Measurements from ENCODE around the gene NR6A1.
A peak's percentile ranks its signal among the peaks of the same experiment; 100 is the strongest.
"Not testable (repeated sequence)": the region's sequence is repeated elsewhere in the genome, so short reads cannot be mapped to it uniquely, and the experiment has no call there.

NR6A1 gene

DNA sequence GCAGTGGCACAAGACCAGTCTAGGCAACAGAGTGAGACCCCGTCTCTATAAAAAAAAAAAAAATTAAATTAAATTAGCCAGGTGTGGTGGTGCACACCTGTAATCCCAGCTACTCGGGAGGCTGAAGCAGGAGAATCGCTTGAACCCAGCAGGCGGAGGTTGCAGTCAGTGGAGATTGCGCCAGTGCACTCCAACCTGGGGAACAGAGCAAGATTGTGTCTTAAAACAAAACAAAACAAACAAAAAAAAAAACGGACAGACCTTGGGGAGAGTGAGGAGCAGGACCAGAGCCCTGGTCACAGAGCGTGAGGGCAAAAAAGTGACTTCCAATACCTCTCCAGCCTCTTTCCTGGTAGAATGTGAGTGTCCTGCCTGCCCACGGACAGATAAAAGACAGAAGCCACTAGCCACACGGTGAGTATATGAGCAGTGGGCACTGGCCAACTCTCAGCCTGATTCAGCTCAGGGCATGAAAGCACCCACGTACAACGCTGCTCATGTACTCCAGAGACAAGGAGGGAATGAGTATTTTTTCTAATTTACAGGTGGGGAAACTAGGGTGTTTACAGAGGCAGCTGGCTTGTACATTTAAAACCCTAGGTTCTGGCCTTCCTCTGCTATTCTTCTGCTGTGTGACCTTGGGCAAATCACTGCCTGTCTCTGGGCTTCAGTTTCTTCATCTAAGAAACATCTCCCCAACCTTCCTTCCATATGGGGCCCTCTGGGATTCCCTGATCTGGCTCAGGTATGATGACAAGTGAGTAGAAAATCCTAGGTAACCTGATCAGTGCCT lies 7.7 kb upstream of the NR6A1 start:
- no peak for DNase-seq

DNA sequence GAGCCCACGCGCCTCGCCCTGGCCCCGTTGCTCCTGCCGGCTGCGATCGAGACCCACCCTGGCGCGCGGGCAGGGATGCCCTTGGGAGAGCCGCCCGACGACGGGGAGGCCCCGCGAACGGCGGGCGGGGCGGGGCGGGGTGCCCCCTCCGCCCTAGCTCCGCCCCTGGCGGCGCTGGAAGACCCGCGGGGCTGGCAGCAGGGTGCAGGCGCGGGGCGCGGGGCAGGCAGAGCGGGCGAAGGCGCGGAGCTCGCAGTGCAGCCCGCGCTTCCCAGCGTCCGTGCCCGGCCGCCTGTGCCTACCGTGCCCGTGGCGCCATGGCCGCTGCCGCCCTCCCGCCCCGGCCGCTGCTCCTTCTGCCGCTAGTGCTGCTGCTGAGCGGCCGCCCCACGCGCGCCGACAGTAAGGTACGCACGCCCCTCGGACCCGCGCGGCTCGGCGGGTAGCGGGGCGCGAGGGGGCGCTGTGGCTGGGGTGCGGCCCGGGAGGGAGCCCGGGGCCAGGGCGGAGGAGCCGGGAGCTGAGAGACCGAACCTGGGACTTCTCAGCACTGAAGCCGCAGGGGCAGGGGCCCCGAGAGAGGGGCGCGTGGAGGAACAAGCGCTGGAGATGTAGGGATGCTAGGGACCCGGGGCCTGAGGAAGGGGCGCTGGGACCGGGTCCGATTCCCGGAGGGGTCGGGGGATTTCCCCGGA lies 6.0 kb upstream of the NR6A1 start, which contains the start of gene OLFML2A:
Gene OLFML2A (plus strand): TSS at position 180 of the 695 bp plus-strand sequence. CDS start 138 bp downstream, at position 318.
- no peak for DNase-seq

DNA sequence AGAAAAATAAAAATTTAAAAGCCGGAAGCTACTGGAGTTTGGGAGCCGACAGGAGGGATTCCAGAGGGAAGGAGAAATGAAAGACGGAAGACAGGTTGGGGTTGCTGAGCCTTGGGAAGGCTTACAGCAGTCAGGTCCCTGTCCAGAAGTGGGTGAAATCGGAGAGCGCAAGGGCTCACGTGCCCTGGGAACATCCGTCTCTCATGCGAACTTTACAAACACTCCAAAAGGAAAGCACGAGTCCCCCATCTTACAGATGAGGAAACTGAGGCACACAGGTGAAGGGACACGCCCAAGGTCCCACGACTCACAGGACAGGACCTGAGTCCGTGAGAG lies 5.5 kb upstream of the NR6A1 start:
- DNase-seq, result no peak

DNA sequence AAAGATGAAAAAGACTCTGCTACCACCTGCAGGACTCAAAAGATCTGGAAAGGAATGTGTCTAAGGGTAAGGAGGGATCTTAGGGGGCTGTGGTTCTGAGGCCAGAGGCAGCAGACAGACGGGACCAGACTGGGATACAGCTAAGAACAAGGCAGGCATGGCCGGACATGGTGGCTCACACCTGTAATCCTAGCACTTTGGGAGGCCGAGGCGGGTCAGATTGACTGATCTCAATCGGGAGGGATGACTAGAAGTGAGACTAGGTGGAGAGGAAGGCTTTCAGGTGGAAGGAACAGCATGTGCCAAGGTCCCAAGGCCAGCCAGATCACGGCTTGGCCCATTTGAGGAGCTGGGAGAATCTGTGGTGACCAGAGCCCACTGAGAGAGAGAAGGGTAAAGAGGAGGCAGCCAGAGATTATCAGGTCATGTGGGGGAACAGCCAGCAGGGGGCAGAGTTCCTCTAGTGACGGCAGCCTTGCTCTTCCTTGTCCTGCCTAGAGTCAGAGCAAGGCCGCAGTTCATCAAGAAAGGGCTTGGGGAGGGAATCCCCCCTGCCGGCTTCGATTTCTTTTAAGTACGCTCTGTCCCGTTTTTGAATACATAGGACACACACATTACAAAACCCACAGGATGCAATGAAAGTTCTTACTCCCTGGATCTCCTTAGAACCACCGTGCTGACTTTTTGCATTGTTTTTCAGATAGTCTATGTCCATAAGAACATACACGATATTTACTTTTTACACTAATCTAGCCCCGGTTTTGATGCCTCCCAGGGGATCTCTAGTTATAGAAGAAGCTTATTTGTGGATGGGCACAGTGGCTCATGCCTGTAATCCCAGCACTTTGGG lies 3.2 kb upstream of the NR6A1 start:
- peak in 53 of 58 donors; percentile 22 to 88 (median 63) for DNase-seq

DNA sequence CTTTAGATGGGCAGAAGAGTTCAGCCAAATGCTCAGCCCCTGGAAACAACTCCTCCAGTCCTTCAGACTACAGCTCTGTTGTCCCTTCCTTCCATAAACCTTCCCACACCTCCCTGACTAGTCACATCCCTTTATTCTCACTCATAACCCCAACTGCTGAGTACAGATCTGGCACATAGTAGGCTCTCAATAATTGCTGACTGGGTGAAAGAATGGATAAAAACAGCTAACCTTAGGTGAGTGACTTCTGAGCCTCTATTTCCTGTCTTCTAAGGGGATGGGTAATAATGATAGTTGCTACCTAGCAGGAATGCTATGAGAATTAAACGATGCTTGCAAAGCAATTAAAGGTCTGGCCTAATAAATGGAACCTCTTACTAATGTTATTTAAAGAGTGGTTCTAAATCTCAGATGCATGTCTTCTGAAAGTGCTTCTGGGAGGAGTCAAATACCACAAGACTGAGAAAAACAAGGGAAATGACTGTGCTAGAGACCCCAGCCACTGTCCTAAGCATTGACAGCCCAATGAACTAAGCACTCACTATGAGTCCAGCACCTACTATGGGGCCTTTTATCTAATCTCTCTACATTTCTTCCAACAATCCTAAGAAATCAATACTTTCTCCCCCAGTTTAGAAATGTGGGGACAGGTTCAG lies 2.5 kb upstream of the NR6A1 start:
- DNase-seq, result no peak

DNA sequence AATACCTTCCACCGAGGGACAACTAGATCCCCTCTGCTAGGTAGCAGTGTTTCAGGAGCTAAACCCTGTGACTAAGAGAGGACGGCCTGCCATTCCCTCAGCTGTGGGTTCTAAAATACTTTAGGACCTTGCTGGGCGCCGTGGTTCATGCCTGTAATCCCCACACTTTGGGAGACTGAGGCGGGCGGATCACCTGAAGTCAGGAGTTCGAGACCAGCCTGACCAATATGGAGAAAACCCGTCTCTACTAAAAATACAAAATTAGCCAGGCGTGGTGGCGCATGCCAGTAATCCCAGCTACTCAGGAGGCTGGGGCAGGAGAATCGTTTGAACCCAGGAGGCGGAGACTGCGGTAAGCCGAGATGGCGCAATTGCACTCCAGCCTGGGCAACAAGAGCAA lies 1.8 kb upstream of the NR6A1 start:
- not testable (repeated sequence) for DNase-seq

DNA sequence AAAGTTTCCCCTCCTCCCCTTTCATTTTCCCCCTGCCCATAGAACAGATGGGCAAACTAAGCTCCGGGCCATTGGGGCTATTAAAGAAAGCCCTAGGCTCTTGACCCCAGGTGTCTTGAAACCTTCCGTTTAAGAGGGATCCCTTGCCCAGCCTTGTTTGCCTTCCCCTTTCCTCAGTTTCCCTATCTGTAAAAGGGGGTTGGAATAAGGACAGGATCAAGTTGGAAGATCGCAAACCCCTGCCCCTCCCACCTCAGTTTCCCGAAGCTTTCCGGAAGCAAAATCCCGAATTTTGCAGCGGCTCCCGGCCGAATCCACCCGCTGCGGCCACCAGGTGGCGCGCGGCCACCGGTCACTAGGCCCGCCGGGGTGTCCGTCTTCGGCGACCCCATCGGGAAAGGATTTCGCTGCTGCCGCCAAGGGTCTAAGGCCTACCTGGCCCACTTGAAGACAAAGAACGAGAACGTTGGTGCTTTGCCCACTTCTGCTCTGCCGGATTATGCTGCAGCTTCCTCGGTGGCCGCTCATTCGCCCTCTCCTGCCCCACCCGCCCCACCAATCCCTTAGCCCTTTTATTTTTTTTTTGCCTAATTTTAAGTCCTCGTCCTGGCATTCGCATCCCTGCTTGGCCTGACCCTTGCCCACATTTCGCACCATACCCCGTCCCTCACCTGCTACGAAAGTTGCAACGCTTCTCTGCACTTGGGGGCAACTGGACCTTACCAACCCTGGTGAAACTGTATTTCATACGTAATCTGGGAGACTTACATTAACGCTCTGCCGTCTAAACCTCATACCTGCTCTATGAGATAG lies 962 bp upstream of the NR6A1 start:
- DNase-seq, result peak in 51 of 58 donors; percentile 22 to 71 (median 53)

DNA sequence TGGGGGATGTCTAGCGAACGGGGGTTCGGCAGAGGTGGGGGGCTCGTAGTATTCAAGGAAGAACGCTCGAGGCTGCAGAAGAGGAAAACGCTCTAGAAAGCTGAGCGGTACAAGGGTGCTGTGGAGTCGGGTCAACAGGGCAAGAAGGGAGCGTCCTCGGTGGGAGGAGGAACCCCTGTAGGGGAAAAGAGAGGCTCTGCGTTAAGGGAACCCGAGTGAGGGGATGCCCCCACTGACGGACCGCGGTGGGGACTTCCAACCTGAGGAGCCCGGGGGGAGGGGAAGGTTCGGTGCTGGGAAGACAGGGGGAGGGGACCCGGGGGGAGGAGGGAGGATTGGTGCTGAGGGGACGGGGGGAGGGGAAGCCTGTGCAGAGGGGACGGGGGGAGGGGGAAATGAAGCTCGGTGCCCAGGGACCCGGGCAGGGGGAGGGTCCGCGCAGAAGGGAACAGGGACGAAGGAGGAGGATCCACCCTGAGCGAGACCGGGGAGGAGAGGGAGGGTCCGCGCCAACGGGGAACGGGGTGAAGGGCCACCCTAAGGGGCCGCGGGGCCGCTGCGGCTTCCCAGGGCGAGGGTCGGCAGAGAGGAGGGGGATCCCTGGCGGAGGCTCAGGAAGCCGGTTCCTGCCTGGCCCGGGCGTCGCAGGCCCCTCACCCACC lies 621 bp downstream of the NR6A1 start:
- peak in 1 of 58 donors; percentile 16 for DNase-seq

DNA sequence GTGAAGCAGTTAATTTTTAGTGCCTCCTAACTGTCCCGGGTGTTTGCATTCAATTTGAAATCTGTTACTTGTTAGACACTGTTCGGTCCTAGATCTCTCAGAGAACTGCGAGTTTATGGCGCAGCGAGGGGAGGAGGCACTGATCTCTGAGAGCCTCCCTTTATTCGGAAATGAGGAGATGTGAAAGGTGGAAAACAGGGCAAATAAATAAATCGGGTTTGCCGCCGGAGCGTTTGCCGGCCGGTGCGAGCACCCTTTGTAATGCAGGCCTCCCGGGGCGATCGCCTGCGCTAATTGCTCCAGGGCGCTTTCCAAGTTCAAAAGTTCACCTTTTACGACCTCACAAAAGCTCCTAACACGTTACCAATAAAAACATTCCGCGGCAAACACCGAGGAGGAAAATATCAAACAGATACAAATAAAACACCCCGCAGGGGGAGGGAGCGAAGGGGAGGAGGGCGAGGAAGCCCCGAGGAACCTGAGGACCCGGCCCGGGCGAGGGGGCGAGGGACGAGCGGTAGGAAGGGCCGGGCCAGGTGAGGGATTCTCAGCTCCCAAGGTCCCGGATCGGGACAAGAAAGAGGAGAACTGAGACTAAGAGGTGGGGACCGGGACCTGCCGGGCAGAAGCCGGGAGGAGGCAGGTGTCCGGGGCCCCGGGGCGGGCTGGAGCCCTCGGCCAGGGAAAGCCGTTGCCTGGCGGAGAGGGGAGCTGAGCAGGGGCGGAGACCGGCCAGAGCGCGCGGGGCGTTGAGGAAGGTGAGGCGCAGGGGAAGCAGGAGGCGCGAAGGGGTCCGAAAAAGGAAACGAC lies 1.4 kb downstream of the NR6A1 start:
- no peak for DNase-seq

DNA sequence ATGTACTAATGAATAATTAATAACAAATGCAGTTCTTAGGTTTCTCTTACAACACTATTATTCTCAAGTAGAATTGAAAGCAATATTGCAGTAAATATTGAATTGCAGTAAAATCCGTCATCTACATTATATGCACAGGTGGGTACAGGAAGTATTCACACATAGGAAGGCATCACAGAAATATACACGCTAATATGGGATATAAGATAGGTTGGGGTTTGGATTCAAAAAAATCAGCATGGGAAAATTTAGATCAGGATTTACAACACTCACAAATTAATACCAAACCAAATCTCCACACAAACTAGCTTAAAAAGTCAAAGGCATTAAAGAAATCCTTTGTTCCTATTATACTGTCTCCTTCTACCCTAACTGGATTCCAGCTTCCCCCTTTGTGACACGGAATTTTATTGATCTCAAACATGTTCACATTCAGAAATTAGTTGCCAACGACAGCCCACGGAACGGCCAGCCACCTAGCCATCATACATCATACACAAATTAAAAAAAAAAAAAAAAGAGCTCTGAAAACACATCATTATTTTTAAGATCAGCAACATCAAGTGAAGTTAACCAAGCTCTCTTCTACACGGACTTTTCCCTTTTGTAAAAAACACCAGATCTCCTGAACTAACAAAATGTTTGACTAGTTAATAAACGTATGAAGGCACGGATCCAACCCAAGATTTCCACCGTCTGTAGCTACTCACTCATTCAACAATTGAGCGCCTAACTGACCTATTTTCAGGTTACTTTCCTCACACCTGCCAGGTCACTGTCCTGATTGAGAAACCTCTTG lies 2.2 kb downstream of the NR6A1 start:
- no peak for DNase-seq

DNA sequence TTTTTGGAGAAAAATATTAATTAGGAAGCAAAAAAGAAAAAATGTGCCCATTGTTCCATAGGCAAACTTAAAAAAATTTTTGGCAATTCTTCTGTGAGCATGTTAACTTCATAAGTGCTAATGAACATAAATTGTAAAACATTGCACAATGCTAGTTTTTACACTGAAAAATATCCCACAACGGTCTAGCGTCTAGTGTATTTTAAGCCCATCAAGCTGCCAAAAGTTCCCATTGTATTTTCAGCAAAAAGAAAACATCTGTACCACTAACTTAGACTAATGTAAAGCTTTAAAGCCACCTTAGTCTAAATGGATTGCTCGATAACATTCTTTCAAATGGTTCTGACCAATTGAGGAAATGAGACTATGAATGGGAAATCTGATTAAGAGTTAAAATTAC lies 2.8 kb downstream of the NR6A1 start:
- no peak for DNase-seq

DNA sequence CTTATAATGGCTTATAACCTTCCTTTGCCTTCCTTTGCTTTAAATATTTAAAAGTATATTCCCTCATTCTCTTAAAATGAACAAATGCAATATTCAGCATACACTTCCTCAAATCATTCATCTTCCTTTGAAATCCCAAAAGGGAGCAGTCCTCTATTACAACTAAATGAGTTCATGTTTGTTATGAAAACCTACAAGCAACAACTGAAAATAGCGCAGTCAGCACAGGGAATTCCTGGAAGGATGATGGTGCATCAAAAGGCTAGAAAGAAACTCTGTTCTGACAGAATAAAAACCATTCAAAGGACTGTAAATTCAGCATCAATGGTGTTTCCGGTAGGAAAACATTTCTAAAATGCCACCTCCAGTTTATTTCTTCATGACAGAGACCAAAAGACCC lies 3.3 kb downstream of the NR6A1 start:
- no peak for DNase-seq

DNA sequence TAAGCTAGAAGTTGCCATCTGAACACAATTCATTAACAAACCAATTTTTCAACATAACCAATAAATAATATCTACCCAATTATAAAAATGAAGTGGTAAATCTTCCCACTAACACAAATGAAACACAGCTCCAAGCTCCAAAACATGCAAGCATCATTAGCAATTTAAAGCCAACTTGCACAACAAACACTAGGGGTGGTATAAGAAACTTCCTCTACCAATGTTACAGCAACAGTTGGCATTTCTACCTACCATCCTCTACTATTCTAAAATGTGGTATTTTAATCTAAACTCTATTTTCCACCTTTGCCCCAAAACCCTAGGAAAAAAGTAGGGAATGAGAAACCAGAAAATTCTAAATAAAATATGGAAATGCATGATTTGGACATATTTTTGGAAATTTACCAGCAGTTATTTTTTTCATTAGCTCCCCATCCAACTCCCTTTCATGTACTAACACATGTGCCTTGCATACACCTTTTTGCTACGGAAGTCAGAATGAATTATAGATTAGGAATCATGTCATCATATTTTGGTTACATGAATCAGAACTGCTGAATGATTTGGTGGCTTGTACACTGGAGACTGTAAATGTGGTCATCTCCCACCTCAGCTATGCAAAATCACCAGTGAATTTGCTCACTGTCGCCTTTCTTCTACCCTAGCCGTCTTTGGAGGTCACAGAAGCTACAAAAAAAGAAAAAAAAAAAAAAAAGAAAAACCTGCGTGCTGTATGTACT lies 4.1 kb downstream of the NR6A1 start:
- DNase-seq, result no peak

DNA sequence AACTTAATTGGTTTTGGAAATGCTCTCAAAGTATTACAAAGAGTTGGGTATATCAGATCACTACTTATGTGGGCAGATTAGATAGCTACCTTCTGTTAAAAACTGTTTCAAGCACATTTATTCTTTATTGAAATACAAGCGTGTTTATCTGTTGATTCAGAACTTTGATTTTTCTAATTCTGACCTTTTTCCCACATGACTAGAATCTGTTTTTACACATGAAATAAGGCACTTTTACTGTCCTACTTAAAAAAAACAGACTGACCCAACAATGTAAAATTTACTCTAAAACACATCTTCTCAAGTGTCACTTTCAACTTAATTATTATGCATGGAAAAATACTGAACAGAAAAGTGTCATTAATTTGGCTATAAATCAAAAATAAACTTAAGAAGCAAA lies 4.8 kb downstream of the NR6A1 start:
- no peak for DNase-seq

DNA sequence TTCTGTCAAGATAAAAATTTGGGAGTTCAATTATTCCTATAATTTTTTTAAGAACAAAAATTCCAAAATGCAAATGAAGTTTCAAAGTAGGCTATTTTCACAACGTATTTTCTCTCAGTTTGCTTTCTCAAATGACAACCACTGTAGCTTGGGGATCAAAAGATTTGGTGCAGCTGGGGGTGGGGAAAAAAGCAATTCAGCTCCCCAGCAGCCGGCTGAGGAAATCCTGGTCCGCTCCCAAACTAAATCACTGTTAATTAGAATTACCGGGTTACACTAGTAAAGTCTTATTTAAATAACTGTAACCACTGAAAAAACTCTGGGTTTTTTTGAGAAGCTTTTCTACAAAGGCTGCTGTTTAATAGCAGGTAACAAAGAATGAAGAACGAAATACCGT lies 5.7 kb downstream of the NR6A1 start:
- no peak for DNase-seq

DNA sequence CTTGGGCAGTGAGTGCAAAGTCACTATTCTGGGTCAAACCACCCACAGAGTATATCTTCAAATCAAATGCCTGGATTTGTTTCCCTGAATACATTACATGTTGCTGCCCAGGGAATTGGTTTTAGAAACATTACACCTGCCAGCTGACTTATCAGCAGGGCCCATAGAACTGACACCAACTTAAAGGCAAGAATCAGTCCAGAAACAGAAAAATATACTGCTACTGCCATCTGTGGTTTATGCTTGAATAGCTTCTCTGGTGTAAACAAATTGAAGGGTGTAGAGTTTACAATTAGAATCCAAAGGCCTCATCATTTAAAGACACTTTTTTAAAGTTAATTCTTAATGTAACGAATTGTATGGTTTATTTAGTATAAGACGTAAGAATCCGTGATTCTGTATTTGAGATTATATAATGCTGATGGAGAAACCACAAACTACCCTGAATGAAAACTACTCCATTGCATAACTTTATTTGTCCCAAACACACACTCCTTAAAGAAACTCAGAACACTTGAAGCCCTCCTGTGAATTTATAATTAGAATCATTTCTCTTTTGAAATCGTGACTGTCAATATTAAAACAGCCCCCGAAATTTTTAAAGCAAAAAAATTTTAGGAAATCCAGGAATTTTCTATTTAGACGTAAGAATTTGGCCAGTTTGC lies 6.2 kb downstream of the NR6A1 start:
- DNase-seq, result no peak

DNA sequence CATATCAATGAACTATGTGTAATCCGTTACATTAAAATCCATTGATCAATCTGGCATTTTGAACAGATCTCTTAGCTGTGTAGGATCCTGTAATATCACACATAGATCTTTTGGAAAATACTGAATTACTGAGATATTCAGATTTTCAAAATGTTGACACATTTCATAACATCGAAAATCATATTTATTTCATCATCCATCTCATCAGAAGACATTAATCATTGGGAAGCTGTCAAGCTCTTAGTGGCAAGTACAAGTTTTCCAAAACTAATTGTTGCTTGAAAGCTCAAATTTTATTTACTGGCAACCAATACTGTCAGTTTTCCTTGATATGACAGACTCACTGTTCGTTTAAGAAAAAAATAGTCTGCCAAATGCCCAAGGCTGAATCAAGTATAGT lies 8.5 kb downstream of the NR6A1 start:
- DNase-seq, result no peak

Measured in anterior cingulate cortex (tissue), 58 donors.